Endothelial cell of umbilical vein (primary cell): ENCODE data around the gene HDLBP. TPM values are rescaled to one million over a fixed set of nuclear protein-coding genes. Genes with fewer than 3 reads are reported as not detected.
"Not testable (repeated sequence)": the region's sequence is repeated elsewhere in the genome, so short reads cannot be mapped to it uniquely, and the experiment has no call there.

ENCODE experiments used
- BruUV-seq: library from RNA; stranded (reverse); fragments of 400-500 nt; replicated peaks from 2 replicates; lab custom pipeline; 2021; lab: Mats Ljungman, UMichigan
- CTCF ChIA-PET: fragments of 300-600, 350-600 bp; sonication (Branson Sonifier 250); formaldehyde crosslinking; loops from one replicate; lab custom pipeline; 2021; ENCODE audit warnings: antibody characterized with exemption, inconsistent platforms; lab: Charles Lee
- POLR2A ChIA-PET: fragments of 300-600, 350-600 bp; sonication (Branson Sonifier 250); formaldehyde crosslinking; loops from one replicate; lab custom pipeline; 2021; ENCODE audit warnings: antibody characterized with exemption, inconsistent platforms; lab: Charles Lee
- DNase-seq: peaks from one replicate; pipeline ENCODE4 v3.0.0-alpha.2; 2011; ENCODE audit warnings: low read depth, low spot score
- FAIRE-seq: peaks from 2 replicates; lab custom pipeline; 2011; peaks lifted over from hg19 to GRCh38; lab: Jason Lieb, UNC
- H2AFZ ChIP-seq: 2 replicates; pipeline ENCODE4 v1.6.0; 2012; ENCODE audit warnings: low read depth, low read length, control low read depth, inconsistent platforms
- H3K27ac ChIP-seq: 2 replicates; pipeline ENCODE4 v1.5.1; 2011; ENCODE audit warnings: low read depth, mild to moderate bottlenecking, control low read depth, low read length, moderate library complexity; ENCODE audit not compliant: insufficient read depth
- H3K27me3 ChIP-seq, 2 experiments: 2 replicates each; pipeline versions ENCODE4 v1.6.0 to v1.6.1; 2011; ENCODE audit warnings: low read length in 2 of 2, mixed read lengths in 1 of 2; ENCODE audit not compliant: control insufficient read depth in 2 of 2, insufficient read depth in 2 of 2
- H3K36me3 ChIP-seq, 2 experiments: 2 replicates in 1 of 2; 3 replicates in 1 of 2; pipeline ENCODE4 v1.5.1; 2011; ENCODE audit warnings: low read length in 2 of 2, mild to moderate bottlenecking in 1 of 2, moderate library complexity in 1 of 2; ENCODE audit not compliant: control insufficient read depth in 2 of 2, insufficient read depth in 2 of 2; ENCODE audit errors: extremely low read depth in 1 of 2
- H3K4me1 ChIP-seq: 3 replicates; pipeline ENCODE4 v1.5.1; 2011; ENCODE audit warnings: mild to moderate bottlenecking, low read length; ENCODE audit not compliant: control insufficient read depth, insufficient read depth; ENCODE audit errors: extremely low read depth
- H3K4me2 ChIP-seq: 2 replicates; pipeline ENCODE4 v1.6.1; 2011; ENCODE audit warnings: low read length, control low read depth, mixed read lengths; ENCODE audit not compliant: insufficient read depth
- H3K4me3 ChIP-seq, 3 experiments: fragments of 200-600 bp in 1 of 3; sonication (generic), shearing (Covaris generic) in 1 of 3; replicated peaks in 1 of 3; 2 replicates each; pipeline ENCODE4 v1.5.1; 2011 to 2016; ENCODE audit warnings: control low read depth in 3 of 3, low read length in 3 of 3, mild to moderate bottlenecking in 2 of 3, inconsistent platforms in 1 of 3, low read depth in 1 of 3, moderate library complexity in 1 of 3; ENCODE audit not compliant: insufficient read depth in 1 of 3
- H3K79me2 ChIP-seq: 2 replicates; pipeline ENCODE4 v1.6.0; 2012; ENCODE audit warnings: low read length, inconsistent platforms; ENCODE audit not compliant: control insufficient read depth, insufficient read depth
- H3K9ac ChIP-seq: replicated peaks from 2 replicates; pipeline ENCODE3; 2011; ENCODE audit warnings: low read length, control low read depth; ENCODE audit not compliant: insufficient read depth; ENCODE audit errors: extremely low read depth
- H3K9me1 ChIP-seq: replicated peaks from 3 replicates; pipeline ENCODE4 v1.6.0; 2011; ENCODE audit warnings: mild to moderate bottlenecking, low read length; ENCODE audit not compliant: control insufficient read depth, insufficient read depth; ENCODE audit errors: extremely low read depth
- H3K9me3 ChIP-seq: replicated peaks from 2 replicates; pipeline ENCODE4 v1.5.1; 2012; ENCODE audit warnings: low read length, inconsistent platforms; ENCODE audit not compliant: control insufficient read depth, insufficient read depth
- H4K20me1 ChIP-seq: replicated peaks from 2 replicates; pipeline ENCODE3; 2011; ENCODE audit warnings: mild to moderate bottlenecking, low read length; ENCODE audit not compliant: control insufficient read depth, insufficient read depth; ENCODE audit errors: extremely low read depth
- EZH2 ChIP-seq: IDR thresholded peaks from 2 replicates; pipeline ENCODE4 v1.6.1; 2012; ENCODE audit warnings: borderline replicate concordance, low read depth, mild to moderate bottlenecking, moderate library complexity, low read length, inconsistent platforms; ENCODE audit not compliant: severe bottlenecking
- FOS ChIP-seq: IDR thresholded peaks from 2 replicates; pipeline ENCODE4 v1.6.1; 2011; ENCODE audit warnings: mild to moderate bottlenecking, low read length, moderate library complexity, borderline replicate concordance; ENCODE audit not compliant: insufficient read depth
- GATA2 ChIP-seq: IDR thresholded peaks from 2 replicates; pipeline ENCODE4 v1.7.0; 2011; ENCODE audit warnings: low read depth, mild to moderate bottlenecking, moderate library complexity, mixed read lengths, low read length; ENCODE audit not compliant: insufficient read length, insufficient read depth
- JUN ChIP-seq: IDR thresholded peaks from 2 replicates; pipeline ENCODE4 v1.6.1; 2011; ENCODE audit warnings: borderline replicate concordance, low read depth; ENCODE audit not compliant: insufficient read length, insufficient read depth
- MYC ChIP-seq: IDR thresholded peaks from one replicate; pipeline ENCODE4 v1.6.1; 2011; ENCODE audit warnings: mild to moderate bottlenecking, low read depth, low read length
- POLR2A ChIP-seq: IDR thresholded peaks from 2 replicates; pipeline ENCODE4 v1.6.1; 2012; ENCODE audit warnings: low read depth, mild to moderate bottlenecking, control low read depth, low read length
- POLR2AphosphoS5 ChIP-seq: IDR thresholded peaks from 2 replicates; pipeline ENCODE4 v1.6.1; 2012; ENCODE audit warnings: low read depth, mild to moderate bottlenecking, control low read depth, low read length, moderate library complexity; ENCODE audit not compliant: insufficient read depth
- dilution Hi-C: fragments of 300-500 bp; cut with MboI; formaldehyde crosslinking; loops from one replicate; pipeline ENCODE4 v1.15.0; 2019; ENCODE audit warnings: low sequenced_read_pairs; ENCODE audit not compliant: extremely low pct_ligation_motif_present
- intact Hi-C: fragments of 100-400 bp; cut with micrococcal nuclease; formaldehyde crosslinking; loops from one replicate; pipeline ENCODE4 v1.10.0; 2022
- polyA plus RNA-seq, 4 experiments: library from polyadenylated mRNA; depleted of rRNA in 3 of 4; stranded (reverse) in 3 of 4; unstranded in 1 of 4; fragments of >200 nt; gene quantifications; 2 replicates each; pipeline versions ENCODE4 v1.2.1 to v1.2.3, GENCODE V29; 2011 to 2012; ENCODE audit warnings: missing spikeins in 1 of 4
- total RNA-seq: library from RNA; stranded (reverse); gene quantifications from 2 replicates; pipeline ENCODE4 v1.2.3, GENCODE V29; 2021
- TF ChIP-seq, protein P1 (sequence below): IDR thresholded peaks from 2 replicates; pipeline ENCODE4 v1.6.1; 2011; ENCODE audit not compliant: insufficient read depth, insufficient read length
- TF ChIP-seq, protein P2 (sequence below), 2 donors: IDR thresholded peaks; 1 replicate in 1 of 2; 2 replicates in 1 of 2; pipeline ENCODE4 v1.5.1; 2011; ENCODE audit warnings: low read length in 2 of 2, mild to moderate bottlenecking in 2 of 2, moderate library complexity in 2 of 2, control low read depth in 1 of 2, inconsistent platforms in 1 of 2, low read depth in 1 of 2; ENCODE audit not compliant: insufficient read depth in 1 of 2; ENCODE audit errors: extremely low read depth in 1 of 2

HDLBP gene
- total and polyA plus RNA-seq, 2 donors (not counting 3 experiments of a cell fraction or from before 2014, with no cell fraction given): 379 to 569 TPM

- DNase-seq (no peak), FAIRE-seq (no peak)
- Histone ChIP-seq H3K4me2 (no peak overlapping the region), H3K79me2 (peaks cover 58% of the 10 kb centered on the region), H3K9ac (no peak overlapping the region), H3K4me1 (no peaks in the 10 kb centered on the region), H3K36me3 (no peaks in the 10 kb centered on the region), H3K9me3 (no peaks in the 10 kb centered on the region), H3K9me1 (no peaks in the 10 kb centered on the region), H3K4me3 (no peak overlapping the region), H3K27me3 (no peaks in the 10 kb centered on the region), H3K27ac (no peak overlapping the region), H2AFZ (no peak overlapping the region), H4K20me1 (no peaks in the 10 kb centered on the region)
- ChIA-PET CTCF (no interaction called here), POLR2A (no interaction called here)
- TF ChIP-seq GATA2 (no peak), MYC (no peak), JUN (no peak), FOS (no peak), POLR2AphosphoS5 (no peak), POLR2A (no peak), EZH2 (no peak)
- TF ChIP-seq, protein P1, sequence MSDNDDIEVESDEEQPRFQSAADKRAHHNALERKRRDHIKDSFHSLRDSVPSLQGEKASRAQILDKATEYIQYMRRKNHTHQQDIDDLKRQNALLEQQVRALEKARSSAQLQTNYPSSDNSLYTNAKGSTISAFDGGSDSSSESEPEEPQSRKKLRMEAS: no peak
- TF ChIP-seq, protein P2, sequence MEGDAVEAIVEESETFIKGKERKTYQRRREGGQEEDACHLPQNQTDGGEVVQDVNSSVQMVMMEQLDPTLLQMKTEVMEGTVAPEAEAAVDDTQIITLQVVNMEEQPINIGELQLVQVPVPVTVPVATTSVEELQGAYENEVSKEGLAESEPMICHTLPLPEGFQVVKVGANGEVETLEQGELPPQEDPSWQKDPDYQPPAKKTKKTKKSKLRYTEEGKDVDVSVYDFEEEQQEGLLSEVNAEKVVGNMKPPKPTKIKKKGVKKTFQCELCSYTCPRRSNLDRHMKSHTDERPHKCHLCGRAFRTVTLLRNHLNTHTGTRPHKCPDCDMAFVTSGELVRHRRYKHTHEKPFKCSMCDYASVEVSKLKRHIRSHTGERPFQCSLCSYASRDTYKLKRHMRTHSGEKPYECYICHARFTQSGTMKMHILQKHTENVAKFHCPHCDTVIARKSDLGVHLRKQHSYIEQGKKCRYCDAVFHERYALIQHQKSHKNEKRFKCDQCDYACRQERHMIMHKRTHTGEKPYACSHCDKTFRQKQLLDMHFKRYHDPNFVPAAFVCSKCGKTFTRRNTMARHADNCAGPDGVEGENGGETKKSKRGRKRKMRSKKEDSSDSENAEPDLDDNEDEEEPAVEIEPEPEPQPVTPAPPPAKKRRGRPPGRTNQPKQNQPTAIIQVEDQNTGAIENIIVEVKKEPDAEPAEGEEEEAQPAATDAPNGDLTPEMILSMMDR (IDR thresholded peaks at IDR 0.05; ENCODE audit: extremely low read depth in 1 of 2, insufficient read depth in 1 of 2, low read depth in 1 of 2, low read length in 2 of 2): no peak
- intact Hi-C loops: no loop called here
- BruUV-seq: no TSS peak
- dilution Hi-C loops: no loop called here
These were observed 36.1 kb downstream of the HDLBP start for GRCh38 chr2:241279413-241279812.

GRCh38 chr2:241278306-241278705 lies 37.2 kb downstream of the HDLBP start:
- DNase-seq, H3K27me3 ChIP-seq, H3K9me3 ChIP-seq, H3K9ac ChIP-seq, H3K9me1 ChIP-seq, H3K4me3 ChIP-seq, H2AFZ ChIP-seq, H4K20me1 ChIP-seq, H3K27ac ChIP-seq, FAIRE-seq, H3K36me3 ChIP-seq, H3K4me1 ChIP-seq, dilution Hi-C loops, intact Hi-C loops, POLR2A ChIA-PET, CTCF ChIA-PET, H3K4me2 ChIP-seq, BruUV-seq: not testable (repeated sequence)
- peaks cover 56% of the 10 kb centered on the region for H3K79me2 ChIP-seq
